K562 (cell line): ENCODE measurements around the gene HPDL. TPM values are rescaled to one million over a fixed set of nuclear protein-coding genes. Genes with fewer than 3 reads are reported as not detected.

Source experiments
- E2F3 ChIP-seq: fragments of 250-450 bp; sonication (Bioruptor Pico); IDR thresholded peaks from 2 replicates; pipeline ENCODE4 v1.4.0; 2020; ENCODE audit warnings: mild to moderate bottlenecking
- KDM5B ChIP-seq: fragments of 200-600 bp; sonication (generic); IDR thresholded peaks from 2 replicates; pipeline ENCODE4 v1.6.1; 2012; ENCODE audit warnings: low read depth, mild to moderate bottlenecking, moderate library complexity, low read length, control low read depth, inconsistent platforms; ENCODE audit not compliant: insufficient replicate concordance
- KLF13 ChIP-seq: fragments of 450-650 bp; IDR thresholded peaks from 2 replicates; pipeline ENCODE4 v1.6.1; 2016; ENCODE audit warnings: missing genetic modification characterization, low read depth, mild to moderate bottlenecking, missing compliant biosample characterization, moderate library complexity, borderline replicate concordance
- TCF3 ChIP-seq: sonication (generic); formaldehyde crosslinking; IDR thresholded peaks from 2 replicates; pipeline ENCODE4 v1.4.0; 2020; ENCODE audit warnings: mild to moderate bottlenecking, missing genetic modification reagents
- ZKSCAN3 ChIP-seq: fragments of 250-450 bp; sonication (Bioruptor Pico); IDR thresholded peaks from 2 replicates; pipeline ENCODE4 v1.4.0; 2020
- ZZZ3 ChIP-seq: fragments of 450-650 bp; IDR thresholded peaks from 2 replicates; pipeline ENCODE4 v1.6.1; 2016; ENCODE audit warnings: antibody characterized with exemption, mild to moderate bottlenecking, moderate library complexity
- polyA plus RNA-seq, 8 experiments: library from polyadenylated mRNA; depleted of rRNA in 4 of 8; stranded (reverse) in 5 of 8; unstranded in 3 of 8; fragments of >200 nt; fragmentation: Nextera tagmentation in 2 of 8; fragmentation: Illumina TruSeq in 1 of 8; extraction: Ambion mirVana in 2 of 8; extraction: Trizol in 1 of 8; gene quantifications; 2 replicates each; pipeline versions ENCODE4 v1.2.1 to v1.2.3, GENCODE V29; 2011 to 2014; ENCODE audit warnings: inconsistent platforms in 1 of 8, missing spikeins in 1 of 8
- total RNA-seq, 7 experiments: library from RNA; depleted of rRNA in 6 of 7; stranded (reverse); fragments of >200 nt in 6 of 7; fragmentation: Illumina TruSeq in 2 of 7; extraction: Trizol in 2 of 7; gene quantifications; 2 replicates each; pipeline versions ENCODE4 v1.2.1 to v1.2.3, GENCODE V29; 2011 to 2021; ENCODE audit warnings: low replicate concordance in 1 of 7
- TF ChIP-seq, protein P1 (sequence below): fragments of 200-400 bp; formaldehyde crosslinking; IDR thresholded peaks from 2 replicates; pipeline ENCODE4 v1.6.1; 2017; ENCODE audit warnings: mild to moderate bottlenecking, low read depth, low read length, moderate library complexity
- TF ChIP-seq, protein P2 (sequence below): sonication (generic); formaldehyde crosslinking; IDR thresholded peaks from 2 replicates; pipeline ENCODE4 v1.8.0; 2023; ENCODE audit warnings: mild to moderate bottlenecking, missing genetic modification reagents
- TF ChIP-seq, protein P3 (sequence below): fragments of 450-650 bp; formaldehyde crosslinking; IDR thresholded peaks from 2 replicates; pipeline ENCODE4 v1.4.0; 2022; ENCODE audit warnings: missing genetic modification characterization
- TF ChIP-seq, protein P4 (sequence below): sonication (generic); formaldehyde crosslinking; IDR thresholded peaks from 2 replicates; pipeline ENCODE4 v1.8.1; 2023; ENCODE audit warnings: mild to moderate bottlenecking, missing genetic modification reagents
- TF ChIP-seq, protein P5 (sequence below): fragments of 450-650 bp; IDR thresholded peaks from 2 replicates; pipeline ENCODE4 v1.6.1; 2018; ENCODE audit warnings: mild to moderate bottlenecking, low read depth; ENCODE audit not compliant: partially characterized antibody
- TF ChIP-seq, protein P6 (sequence below): fragments of 450-650 bp; IDR thresholded peaks from 2 replicates; pipeline ENCODE4 v1.6.1; 2016
- TF ChIP-seq, protein P7 (sequence below): sonication (generic); formaldehyde crosslinking; IDR thresholded peaks from 2 replicates; pipeline ENCODE4 v1.8.1; 2022; ENCODE audit warnings: missing genetic modification reagents

The HPDL gene
- total and polyA plus RNA-seq, 9 of the 15 experiments (the other 6 are each of a cell fraction or from before 2014, with no cell fraction given): not detected

DNA sequence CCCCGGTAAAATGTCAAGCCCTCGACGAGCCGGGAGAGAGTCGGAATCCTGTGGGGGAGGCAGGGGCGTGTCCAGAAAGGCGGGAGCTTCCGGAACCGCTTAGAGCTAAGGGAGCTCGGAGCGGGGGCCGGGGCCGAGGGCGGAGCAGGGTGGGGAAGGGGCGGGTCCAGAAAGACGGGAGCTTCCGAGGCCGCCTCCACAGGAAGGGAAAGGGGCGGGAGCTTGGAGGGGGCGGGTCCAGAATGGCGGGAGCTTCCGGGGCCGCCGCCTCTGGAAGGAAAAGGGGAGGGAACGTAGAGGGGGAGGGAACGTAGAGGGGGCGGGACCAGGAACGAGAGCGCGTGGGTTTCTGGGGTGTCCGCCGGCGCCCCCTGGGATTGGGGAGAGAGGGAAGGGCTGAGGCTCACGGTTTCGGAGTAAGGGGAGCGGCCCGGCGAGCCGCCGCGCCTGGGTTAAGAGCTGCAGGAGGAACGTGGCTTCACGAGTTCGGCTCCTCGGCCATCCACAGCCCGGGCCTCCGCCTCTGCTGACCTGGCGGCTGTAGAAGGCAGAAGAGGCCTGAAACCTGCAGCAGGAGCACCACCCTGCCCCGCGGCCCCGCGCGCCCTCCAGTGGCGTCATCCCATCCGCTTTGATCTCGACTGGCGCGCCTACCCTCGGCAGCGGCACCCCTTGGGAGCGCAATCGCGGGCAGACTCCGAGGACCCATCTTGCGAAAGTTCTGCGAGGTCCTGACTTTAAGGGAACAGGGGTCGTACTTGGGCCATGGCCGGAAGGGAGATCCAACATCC lies 23.0 kb upstream of the HPDL start (continued):
- TF ChIP-seq, protein P1, sequence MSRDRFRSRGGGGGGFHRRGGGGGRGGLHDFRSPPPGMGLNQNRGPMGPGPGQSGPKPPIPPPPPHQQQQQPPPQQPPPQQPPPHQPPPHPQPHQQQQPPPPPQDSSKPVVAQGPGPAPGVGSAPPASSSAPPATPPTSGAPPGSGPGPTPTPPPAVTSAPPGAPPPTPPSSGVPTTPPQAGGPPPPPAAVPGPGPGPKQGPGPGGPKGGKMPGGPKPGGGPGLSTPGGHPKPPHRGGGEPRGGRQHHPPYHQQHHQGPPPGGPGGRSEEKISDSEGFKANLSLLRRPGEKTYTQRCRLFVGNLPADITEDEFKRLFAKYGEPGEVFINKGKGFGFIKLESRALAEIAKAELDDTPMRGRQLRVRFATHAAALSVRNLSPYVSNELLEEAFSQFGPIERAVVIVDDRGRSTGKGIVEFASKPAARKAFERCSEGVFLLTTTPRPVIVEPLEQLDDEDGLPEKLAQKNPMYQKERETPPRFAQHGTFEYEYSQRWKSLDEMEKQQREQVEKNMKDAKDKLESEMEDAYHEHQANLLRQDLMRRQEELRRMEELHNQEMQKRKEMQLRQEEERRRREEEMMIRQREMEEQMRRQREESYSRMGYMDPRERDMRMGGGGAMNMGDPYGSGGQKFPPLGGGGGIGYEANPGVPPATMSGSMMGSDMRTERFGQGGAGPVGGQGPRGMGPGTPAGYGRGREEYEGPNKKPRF: no peak
- TF ChIP-seq ZKSCAN3: no peak
- TF ChIP-seq, protein P2, sequence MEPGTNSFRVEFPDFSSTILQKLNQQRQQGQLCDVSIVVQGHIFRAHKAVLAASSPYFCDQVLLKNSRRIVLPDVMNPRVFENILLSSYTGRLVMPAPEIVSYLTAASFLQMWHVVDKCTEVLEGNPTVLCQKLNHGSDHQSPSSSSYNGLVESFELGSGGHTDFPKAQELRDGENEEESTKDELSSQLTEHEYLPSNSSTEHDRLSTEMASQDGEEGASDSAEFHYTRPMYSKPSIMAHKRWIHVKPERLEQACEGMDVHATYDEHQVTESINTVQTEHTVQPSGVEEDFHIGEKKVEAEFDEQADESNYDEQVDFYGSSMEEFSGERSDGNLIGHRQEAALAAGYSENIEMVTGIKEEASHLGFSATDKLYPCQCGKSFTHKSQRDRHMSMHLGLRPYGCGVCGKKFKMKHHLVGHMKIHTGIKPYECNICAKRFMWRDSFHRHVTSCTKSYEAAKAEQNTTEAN: peak; percentile 86; the same call in 1 of the 2 replicates
- TF ChIP-seq ZZZ3: peak; percentile 87; the same call in 1 of the 2 replicates
- peak; percentile 85 for TF ChIP-seq KLF13 (tag)
- TF ChIP-seq, protein P3, sequence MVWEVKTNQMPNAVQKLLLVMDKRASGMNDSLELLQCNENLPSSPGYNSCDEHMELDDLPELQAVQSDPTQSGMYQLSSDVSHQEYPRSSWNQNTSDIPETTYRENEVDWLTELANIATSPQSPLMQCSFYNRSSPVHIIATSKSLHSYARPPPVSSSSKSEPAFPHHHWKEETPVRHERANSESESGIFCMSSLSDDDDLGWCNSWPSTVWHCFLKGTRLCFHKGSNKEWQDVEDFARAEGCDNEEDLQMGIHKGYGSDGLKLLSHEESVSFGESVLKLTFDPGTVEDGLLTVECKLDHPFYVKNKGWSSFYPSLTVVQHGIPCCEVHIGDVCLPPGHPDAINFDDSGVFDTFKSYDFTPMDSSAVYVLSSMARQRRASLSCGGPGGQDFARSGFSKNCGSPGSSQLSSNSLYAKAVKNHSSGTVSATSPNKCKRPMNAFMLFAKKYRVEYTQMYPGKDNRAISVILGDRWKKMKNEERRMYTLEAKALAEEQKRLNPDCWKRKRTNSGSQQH (CRISPR knock-in tag): no peak
- TF ChIP-seq TCF3: no peak; the same call in none of the 2 replicates
- TF ChIP-seq E2F3 (CRISPR knock-in tag): peak; percentile 82
- TF ChIP-seq, protein P4, sequence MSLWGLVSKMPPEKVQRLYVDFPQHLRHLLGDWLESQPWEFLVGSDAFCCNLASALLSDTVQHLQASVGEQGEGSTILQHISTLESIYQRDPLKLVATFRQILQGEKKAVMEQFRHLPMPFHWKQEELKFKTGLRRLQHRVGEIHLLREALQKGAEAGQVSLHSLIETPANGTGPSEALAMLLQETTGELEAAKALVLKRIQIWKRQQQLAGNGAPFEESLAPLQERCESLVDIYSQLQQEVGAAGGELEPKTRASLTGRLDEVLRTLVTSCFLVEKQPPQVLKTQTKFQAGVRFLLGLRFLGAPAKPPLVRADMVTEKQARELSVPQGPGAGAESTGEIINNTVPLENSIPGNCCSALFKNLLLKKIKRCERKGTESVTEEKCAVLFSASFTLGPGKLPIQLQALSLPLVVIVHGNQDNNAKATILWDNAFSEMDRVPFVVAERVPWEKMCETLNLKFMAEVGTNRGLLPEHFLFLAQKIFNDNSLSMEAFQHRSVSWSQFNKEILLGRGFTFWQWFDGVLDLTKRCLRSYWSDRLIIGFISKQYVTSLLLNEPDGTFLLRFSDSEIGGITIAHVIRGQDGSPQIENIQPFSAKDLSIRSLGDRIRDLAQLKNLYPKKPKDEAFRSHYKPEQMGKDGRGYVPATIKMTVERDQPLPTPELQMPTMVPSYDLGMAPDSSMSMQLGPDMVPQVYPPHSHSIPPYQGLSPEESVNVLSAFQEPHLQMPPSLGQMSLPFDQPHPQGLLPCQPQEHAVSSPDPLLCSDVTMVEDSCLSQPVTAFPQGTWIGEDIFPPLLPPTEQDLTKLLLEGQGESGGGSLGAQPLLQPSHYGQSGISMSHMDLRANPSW (CRISPR knock-in tag): no peak; the same call in 1 of the 2 replicates
- peak; percentile 62 for TF ChIP-seq KDM5B
- TF ChIP-seq, protein P5, sequence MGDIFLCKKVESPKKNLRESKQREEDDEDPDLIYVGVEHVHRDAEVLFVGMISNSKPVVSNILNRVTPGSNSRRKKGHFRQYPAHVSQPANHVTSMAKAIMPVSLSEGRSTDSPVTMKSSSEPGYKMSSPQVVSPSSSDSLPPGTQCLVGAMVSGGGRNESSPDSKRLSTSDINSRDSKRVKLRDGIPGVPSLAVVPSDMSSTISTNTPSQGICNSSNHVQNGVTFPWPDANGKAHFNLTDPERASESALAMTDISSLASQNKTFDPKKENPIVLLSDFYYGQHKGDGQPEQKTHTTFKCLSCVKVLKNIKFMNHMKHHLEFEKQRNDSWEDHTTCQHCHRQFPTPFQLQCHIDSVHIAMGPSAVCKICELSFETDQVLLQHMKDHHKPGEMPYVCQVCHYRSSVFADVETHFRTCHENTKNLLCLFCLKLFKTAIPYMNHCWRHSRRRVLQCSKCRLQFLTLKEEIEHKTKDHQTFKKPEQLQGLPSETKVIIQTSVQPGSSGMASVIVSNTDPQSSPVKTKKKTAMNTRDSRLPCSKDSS: no peak
- TF ChIP-seq, protein P6, sequence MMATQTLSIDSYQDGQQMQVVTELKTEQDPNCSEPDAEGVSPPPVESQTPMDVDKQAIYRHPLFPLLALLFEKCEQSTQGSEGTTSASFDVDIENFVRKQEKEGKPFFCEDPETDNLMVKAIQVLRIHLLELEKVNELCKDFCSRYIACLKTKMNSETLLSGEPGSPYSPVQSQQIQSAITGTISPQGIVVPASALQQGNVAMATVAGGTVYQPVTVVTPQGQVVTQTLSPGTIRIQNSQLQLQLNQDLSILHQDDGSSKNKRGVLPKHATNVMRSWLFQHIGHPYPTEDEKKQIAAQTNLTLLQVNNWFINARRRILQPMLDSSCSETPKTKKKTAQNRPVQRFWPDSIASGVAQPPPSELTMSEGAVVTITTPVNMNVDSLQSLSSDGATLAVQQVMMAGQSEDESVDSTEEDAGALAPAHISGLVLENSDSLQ: no peak; the same call in 1 of the 2 replicates
- TF ChIP-seq, protein P7, sequence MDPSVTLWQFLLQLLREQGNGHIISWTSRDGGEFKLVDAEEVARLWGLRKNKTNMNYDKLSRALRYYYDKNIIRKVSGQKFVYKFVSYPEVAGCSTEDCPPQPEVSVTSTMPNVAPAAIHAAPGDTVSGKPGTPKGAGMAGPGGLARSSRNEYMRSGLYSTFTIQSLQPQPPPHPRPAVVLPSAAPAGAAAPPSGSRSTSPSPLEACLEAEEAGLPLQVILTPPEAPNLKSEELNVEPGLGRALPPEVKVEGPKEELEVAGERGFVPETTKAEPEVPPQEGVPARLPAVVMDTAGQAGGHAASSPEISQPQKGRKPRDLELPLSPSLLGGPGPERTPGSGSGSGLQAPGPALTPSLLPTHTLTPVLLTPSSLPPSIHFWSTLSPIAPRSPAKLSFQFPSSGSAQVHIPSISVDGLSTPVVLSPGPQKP: no peak
